HepG2 (cell line): Measurements from ENCODE around the gene SPN. TPM values are rescaled to one million over a fixed set of nuclear protein-coding genes. Genes with fewer than 3 reads are reported as not detected.

Experiments used
- ATAC-seq: fragments of 200-7000 bp; cut with Tn5 transposase; 3 replicates; pipeline ENCODE4 v1.9.1; 2020; ENCODE audit warnings: mild to moderate bottlenecking, moderate library complexity
- BruUV-seq: library from RNA; stranded (reverse); fragments of 400-500 nt; replicated peaks from 2 replicates; lab custom pipeline; 2021; lab: Mats Ljungman, UMichigan
- CTCF ChIA-PET: fragments of 300-600 bp; formaldehyde crosslinking; extraction: SDS; loops from one replicate; lab custom pipeline; 2021; ENCODE audit warnings: low total read pairs, inconsistent platforms, low intra/inter-chr PET ratio; lab: Yijun Ruan, JAX
- POLR2A ChIA-PET: fragments of 350-600 bp; sonication (Branson Sonifier 250); formaldehyde crosslinking; loops from one replicate; lab custom pipeline; 2020; ENCODE audit warnings: antibody characterized with exemption, inconsistent platforms; lab: Yijun Ruan, JAX
- DNase-seq: peaks from one replicate; pipeline ENCODE4 v3.0.0-alpha.2; 2015; ENCODE audit warnings: low spot score
- FAIRE-seq: peaks from 3 replicates; lab custom pipeline; 2011; peaks lifted over from hg19 to GRCh38; lab: Jason Lieb, UNC
- H2AFZ ChIP-seq: one replicate; pipeline ENCODE4 v1.6.1; 2011; ENCODE audit warnings: low read length, inconsistent platforms
- H3K27ac ChIP-seq: fragments of 300-600 bp; 3 replicates; pipeline ENCODE4 v1.8.0; 2011; ENCODE audit warnings: mixed run types, mild to moderate bottlenecking, mixed read lengths, low read length, inconsistent platforms; ENCODE audit not compliant: insufficient read depth; ENCODE audit errors: extremely low read length
- H3K27me3 ChIP-seq, 2 experiments: fragments of 200-600 bp in 1 of 2; 2 replicates in 1 of 2; 3 replicates in 1 of 2; pipeline versions ENCODE4 v1.6.0 to v1.8.0; 2011; ENCODE audit warnings: low read length in 2 of 2, mild to moderate bottlenecking in 2 of 2, moderate library complexity in 2 of 2, inconsistent platforms in 1 of 2; ENCODE audit not compliant: insufficient read depth in 2 of 2, control insufficient read depth in 1 of 2
- H3K36me3 ChIP-seq, 2 experiments: fragments of 200-600 bp in 1 of 2; replicated peaks in 1 of 2; 2 replicates in 1 of 2; 3 replicates in 1 of 2; pipeline versions ENCODE4 v1.5.1 to v1.8.0; 2011; ENCODE audit warnings: low read length in 2 of 2, inconsistent platforms in 1 of 2; ENCODE audit not compliant: insufficient read depth in 2 of 2, control insufficient read depth in 1 of 2
- H3K4me1 ChIP-seq: 2 replicates; pipeline ENCODE4 v1.5.1; 2012; ENCODE audit warnings: low read length, inconsistent platforms; ENCODE audit not compliant: insufficient read depth
- H3K4me2 ChIP-seq: 2 replicates; pipeline ENCODE4 v1.6.0; 2011; ENCODE audit warnings: low read depth, low read length, inconsistent platforms
- H3K4me3 ChIP-seq, 3 experiments: fragments of 200-600 bp in 1 of 3; sonication (generic), shearing (Covaris generic) in 1 of 3; replicated peaks in 1 of 3; 2 replicates each; pipeline ENCODE4 v1.5.1; 2011 to 2016; ENCODE audit warnings: low read length in 3 of 3, inconsistent platforms in 2 of 3, low read depth in 2 of 3, mild to moderate bottlenecking in 2 of 3, control low read depth in 1 of 3, mixed read lengths in 1 of 3; ENCODE audit not compliant: insufficient read depth in 1 of 3
- H3K79me2 ChIP-seq: one replicate; pipeline ENCODE4 v1.6.1; 2011; ENCODE audit warnings: low read length, inconsistent platforms; ENCODE audit not compliant: insufficient read depth
- H3K9ac ChIP-seq: 2 replicates; pipeline ENCODE4 v1.6.0; 2011; ENCODE audit warnings: mild to moderate bottlenecking, low read depth, low read length, inconsistent platforms; ENCODE audit not compliant: insufficient read depth
- H3K9me3 ChIP-seq: 2 replicates; pipeline ENCODE4 v1.5.1; 2012; ENCODE audit warnings: mild to moderate bottlenecking, low read length
- H4K20me1 ChIP-seq: 2 replicates; pipeline ENCODE4 v1.6.0; 2011; ENCODE audit warnings: inconsistent platforms, mild to moderate bottlenecking, low read length, moderate library complexity; ENCODE audit not compliant: insufficient read depth
- ADNP ChIP-seq: sonication (generic); formaldehyde crosslinking; IDR thresholded peaks from 2 replicates; pipeline ENCODE4 v1.4.0; 2020; ENCODE audit warnings: missing genetic modification reagents
- CHD4 ChIP-seq: fragments of 200-600 bp; sonication (generic); IDR thresholded peaks from 2 replicates; pipeline ENCODE4 v1.7.0; 2017; ENCODE audit warnings: mild to moderate bottlenecking, low read length, borderline replicate concordance
- MAZ ChIP-seq, 2 experiments: sonication (generic) in 1 of 2; formaldehyde crosslinking in 1 of 2; IDR thresholded peaks; 2 replicates each; pipeline versions ENCODE4 v1.5.0 to v1.6.1; 2012 to 2020; ENCODE audit warnings: low read depth in 2 of 2, mild to moderate bottlenecking in 2 of 2, borderline replicate concordance in 1 of 2, improper control_type of control experiment in 1 of 2, low read length in 1 of 2, missing genetic modification reagents in 1 of 2, moderate library complexity in 1 of 2
- NFKB2 ChIP-seq: sonication (generic); formaldehyde crosslinking; IDR thresholded peaks from 2 replicates; pipeline ENCODE4 v1.4.0; 2020; ENCODE audit warnings: missing genetic modification reagents, borderline replicate concordance
- RBFOX2 ChIP-seq: fragments of 200-400 bp; formaldehyde crosslinking; IDR thresholded peaks from 2 replicates; pipeline ENCODE4 v1.6.1; 2017; ENCODE audit warnings: low read depth, mild to moderate bottlenecking, low read length
- ZMYM3 ChIP-seq: sonication (generic); formaldehyde crosslinking; IDR thresholded peaks from 2 replicates; pipeline ENCODE4 v1.5.1; 2020; ENCODE audit warnings: mild to moderate bottlenecking, missing genetic modification reagents
- ZNF362 ChIP-seq: sonication (generic); formaldehyde crosslinking; IDR thresholded peaks from 2 replicates; pipeline ENCODE4 v1.4.0; 2020; ENCODE audit warnings: missing genetic modification reagents, mild to moderate bottlenecking, borderline replicate concordance
- ZNF569 ChIP-seq: sonication (generic); formaldehyde crosslinking; IDR thresholded peaks from 2 replicates; pipeline ENCODE4 v1.5.0; 2020; ENCODE audit warnings: mild to moderate bottlenecking, missing genetic modification reagents, moderate library complexity, borderline replicate concordance
- ZNF629 ChIP-seq: sonication (generic); formaldehyde crosslinking; conservative IDR thresholded peaks from 2 replicates; pipeline ENCODE4 v1.5.0; 2020; ENCODE audit warnings: missing genetic modification reagents
- ZNF644 ChIP-seq: IDR thresholded peaks from 2 replicates; pipeline ENCODE4 v1.6.1; 2016; ENCODE audit warnings: low read depth
- ZNF7 ChIP-seq: IDR thresholded peaks from 2 replicates; pipeline ENCODE4 v1.6.1; 2016; ENCODE audit warnings: missing biosample characterization, missing genetic modification reagents
- WGBS: methylation state at CpG from one replicate; pipeline ENCODE4 v1.1.6; 2017; ENCODE audit warnings: low lambda C conversion rate; 5-methylcytosine and 5-hydroxymethylcytosine counted together
- in situ Hi-C: cut with HindIII; loops from 2 replicates; pipeline ENCODE4 v1.10.0; 2017; ENCODE audit warnings: low pct_unique_long_range_greater_than_20kb; ENCODE audit not compliant: extremely low pct_ligation_motif_present
- intact Hi-C: fragments of 100-400 bp; cut with micrococcal nuclease; formaldehyde crosslinking; loops from one replicate; pipeline ENCODE4 v1.10.0; 2022; ENCODE audit not compliant: unreplicated experiment
- polyA plus RNA-seq, 8 experiments: library from polyadenylated mRNA; depleted of rRNA in 3 of 8; stranded (reverse) in 7 of 8; unstranded in 1 of 8; fragments of >200 nt; fragmentation: Illumina TruSeq in 4 of 8; extraction: Trizol in 4 of 8; gene quantifications; 2 replicates each; pipeline versions ENCODE4 v1.2.1 to v1.2.3, GENCODE V29; 2011 to 2016; ENCODE audit warnings: low read depth in 4 of 8, missing spikeins in 1 of 8, mixed read lengths in 1 of 8; ENCODE audit not compliant: insufficient read depth in 1 of 8
- total RNA-seq, 5 experiments: library from RNA; depleted of rRNA; stranded (reverse); fragments of >200 nt; fragmentation: Illumina TruSeq; extraction: Trizol; gene quantifications; 2 replicates each; pipeline ENCODE4 v1.2.3, GENCODE V29; 2016; ENCODE audit warnings: low read depth in 1 of 5
- TF ChIP-seq, protein P1 (sequence below): sonication (generic); formaldehyde crosslinking; IDR thresholded peaks from 2 replicates; pipeline ENCODE4 v1.8.1; 2022; ENCODE audit warnings: mild to moderate bottlenecking, missing genetic modification reagents
- TF ChIP-seq, protein P2 (sequence below): IDR thresholded peaks from 2 replicates; pipeline ENCODE4 v1.6.1; 2016; ENCODE audit warnings: missing compliant biosample characterization, missing genetic modification reagents, borderline replicate concordance

The SPN gene
- total and polyA plus RNA-seq, 2 of the 13 experiments (the other 11 are each of a cell fraction or from before 2014, with no cell fraction given): 0.22 to 1.6 TPM

GRCh38 chr16:29696881-29697331 lies 33.9 kb downstream of the SPN start (continued):
- TF ChIP-seq NFKB2 (CRISPR knock-in tag): 0 out of 2 replicates have a peak, but pooled peaks have one; percentile 15
- no peak for TF ChIP-seq ZNF569 (CRISPR knock-in tag)
- TF ChIP-seq ZNF7: no peak
- TF ChIP-seq RBFOX2: peak; percentile 70
- no peak for TF ChIP-seq ZNF644 (CRISPR knock-in tag)
- no peak for TF ChIP-seq ZNF362 (CRISPR knock-in tag)
- TF ChIP-seq, all 625 proteins: peak for 5

DNA sequence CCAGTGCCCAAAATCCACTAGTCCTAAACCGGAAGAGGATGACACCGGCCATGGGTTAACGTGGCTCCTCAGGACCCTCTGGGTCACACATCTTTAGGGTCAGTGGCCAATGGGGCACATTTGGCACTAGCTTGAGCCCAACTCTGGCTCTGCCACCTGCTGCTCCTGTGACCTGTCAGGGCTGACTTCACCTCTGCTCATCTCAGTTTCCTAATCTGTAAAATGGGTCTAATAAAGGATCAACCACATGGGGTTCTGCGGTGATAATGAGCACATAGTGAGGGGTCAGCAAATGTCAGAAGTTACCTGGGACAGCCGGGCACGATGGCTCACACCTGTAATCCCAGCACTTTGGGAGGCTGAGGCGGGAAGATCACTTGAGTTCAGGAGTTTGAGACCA lies 34.3 kb downstream of the SPN start:
- ATAC-seq (no peak), DNase-seq (no peak), FAIRE-seq (no peak)
- H3K9ac ChIP-seq: no peak overlapping the region
- peaks cover 26% of the 10 kb centered on the region for H3K4me1 ChIP-seq
- 96% methylated on average over 7 of the region's 7 CpGs for WGBS
- H3K36me3 ChIP-seq: peaks cover 11 to 21% of the 10 kb centered on the region in 2 experiments; a peak in 4 of 5 replicates
- BruUV-seq: no TSS peak
- H3K4me3 ChIP-seq: no peak overlapping the region
- ChIA-PET POLR2A (interaction anchor here (0.5 to 2.3 kb wide), 2 partner anchors 9 to 18 kb away, joined by 3 to 11 read pairs; partner anchors contain the start of gene QPRT), CTCF (no interaction called here)
- H3K4me2 ChIP-seq: no peak overlapping the region
- intact Hi-C loops: no loop called here
- peaks cover 0 to 2% of the 10 kb centered on the region in 2 experiments; a peak in 1 of 5 replicates for H3K27me3 ChIP-seq
- peaks cover 10% of the 10 kb centered on the region for H4K20me1 ChIP-seq
- TF ChIP-seq MAZ (IDR thresholded peaks at IDR 0.05; ENCODE audit: borderline replicate concordance, low read depth, low read length) (no peak), MAZ (CRISPR knock-in tag; IDR thresholded peaks at IDR 0.05; ENCODE audit: low read depth) (no peak), CHD4 (0 out of 2 replicates have a peak, but pooled peaks have one; percentile 61), ZMYM3 (peak; percentile 92), ZNF629 (peak; percentile 96), ADNP (0 out of 2 replicates have a peak, but pooled peaks have one; percentile 26)
- TF ChIP-seq, protein P1, sequence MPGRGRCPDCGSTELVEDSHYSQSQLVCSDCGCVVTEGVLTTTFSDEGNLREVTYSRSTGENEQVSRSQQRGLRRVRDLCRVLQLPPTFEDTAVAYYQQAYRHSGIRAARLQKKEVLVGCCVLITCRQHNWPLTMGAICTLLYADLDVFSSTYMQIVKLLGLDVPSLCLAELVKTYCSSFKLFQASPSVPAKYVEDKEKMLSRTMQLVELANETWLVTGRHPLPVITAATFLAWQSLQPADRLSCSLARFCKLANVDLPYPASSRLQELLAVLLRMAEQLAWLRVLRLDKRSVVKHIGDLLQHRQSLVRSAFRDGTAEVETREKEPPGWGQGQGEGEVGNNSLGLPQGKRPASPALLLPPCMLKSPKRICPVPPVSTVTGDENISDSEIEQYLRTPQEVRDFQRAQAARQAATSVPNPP: 0 out of 2 replicates have a peak, but pooled peaks have one; percentile 31
- TF ChIP-seq, protein P2, sequence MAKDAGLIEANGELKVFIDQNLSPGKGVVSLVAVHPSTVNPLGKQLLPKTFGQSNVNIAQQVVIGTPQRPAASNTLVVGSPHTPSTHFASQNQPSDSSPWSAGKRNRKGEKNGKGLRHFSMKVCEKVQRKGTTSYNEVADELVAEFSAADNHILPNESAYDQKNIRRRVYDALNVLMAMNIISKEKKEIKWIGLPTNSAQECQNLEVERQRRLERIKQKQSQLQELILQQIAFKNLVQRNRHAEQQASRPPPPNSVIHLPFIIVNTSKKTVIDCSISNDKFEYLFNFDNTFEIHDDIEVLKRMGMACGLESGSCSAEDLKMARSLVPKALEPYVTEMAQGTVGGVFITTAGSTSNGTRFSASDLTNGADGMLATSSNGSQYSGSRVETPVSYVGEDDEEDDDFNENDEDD (CRISPR knock-in tag): no peak
- peaks cover 7% of the 10 kb centered on the region for H3K79me2 ChIP-seq
- H3K27ac ChIP-seq: no peak overlapping the region
- in situ Hi-C loops: loop anchor here (10.0 kb wide), 1 partner anchor 337 kb away; the partner anchor contains the start of gene TLCD3B
- no peaks in the 10 kb centered on the region for H3K9me3 ChIP-seq
- H2AFZ ChIP-seq: no peak overlapping the region
